HCT116 (cell line): Measurements from ENCODE around the gene COG5. TPM values are rescaled to one million over a fixed set of nuclear protein-coding genes. Genes with fewer than 3 reads are reported as not detected.
A peak's percentile ranks its signal among the peaks of the same experiment; 100 is the strongest.

ENCODE experiments used
- ATAC-seq: fragments of 200-7000 bp; cut with Tn5 transposase; 2 replicates; pipeline ENCODE4 v1.9.1; 2020; ENCODE audit warnings: mild to moderate bottlenecking, moderate library complexity
- BruUV-seq: library from RNA; stranded (reverse); fragments of 400-500 nt; replicated peaks from 2 replicates; lab custom pipeline; 2021; lab: Mats Ljungman, UMichigan
- CTCF ChIA-PET: fragments of 300-600 bp; sonication (Branson Sonifier 250); formaldehyde crosslinking; loops from one replicate; lab custom pipeline; 2021; ENCODE audit warnings: antibody characterized with exemption; lab: Charles Lee
- POLR2A ChIA-PET: fragments of 300-600, 350-600 bp; sonication (Branson Sonifier 250); formaldehyde crosslinking; loops from one replicate; lab custom pipeline; 2021; ENCODE audit warnings: antibody characterized with exemption; lab: Charles Lee
- RAD21 ChIA-PET, 2 experiments: fragments of 300-600 bp; sonication (Branson Sonifier 250); formaldehyde crosslinking; loops; one replicate each; lab custom pipeline; 2023; ENCODE audit warnings: low total read pairs in 2 of 2; ENCODE audit not compliant: uncharacterized antibody in 2 of 2, unreplicated experiment in 2 of 2, low non-redundant PET in 1 of 2; lab: Charles Lee
- DNase-seq: peaks from one replicate; pipeline ENCODE4 v3.0.0-alpha.2; 2010; ENCODE audit warnings: low read depth, low spot score
- H2AFZ ChIP-seq: fragments of 200-600 bp; shearing (Covaris generic), sonication (generic); 2 replicates; pipeline ENCODE4 v1.6.1; 2017; ENCODE audit warnings: low read depth, mixed run types, mixed read lengths, antibody characterized with exemption, low read length; ENCODE audit not compliant: poor library complexity, severe bottlenecking
- H3K27ac ChIP-seq: 2 replicates; pipeline ENCODE4 v1.5.1; 2012; ENCODE audit warnings: low read depth, low read length
- H3K27me3 ChIP-seq: fragments of 200-600 bp; sonication (generic); 2 replicates; pipeline ENCODE4 v1.6.1; 2016; ENCODE audit warnings: mixed run types, low read length, mixed read lengths; ENCODE audit not compliant: insufficient read depth
- H3K36me3 ChIP-seq, 2 experiments: fragments of 200-500 bp in 1 of 2; fragments of 200-600 bp in 1 of 2; sonication (Bioruptor generic) in 1 of 2; sonication (generic) in 1 of 2; 2 replicates each; pipeline versions ENCODE4 v1.5.1 to v1.6.1; 2014 to 2016; ENCODE audit warnings: low read length in 2 of 2, inconsistent platforms in 1 of 2, mixed read lengths in 1 of 2, mixed run types in 1 of 2; ENCODE audit not compliant: insufficient read depth in 2 of 2, control insufficient read depth in 1 of 2
- H3K4me1 ChIP-seq, 2 experiments: fragments of 200-600 bp in 1 of 2; sonication (generic) in 1 of 2; 2 replicates each; pipeline versions ENCODE4 v1.5.1 to v1.6.1; 2012 to 2017; ENCODE audit warnings: low read length in 2 of 2, inconsistent platforms in 1 of 2, mild to moderate bottlenecking in 1 of 2, mixed read lengths in 1 of 2, mixed run types in 1 of 2, moderate library complexity in 1 of 2; ENCODE audit not compliant: insufficient read depth in 2 of 2, control insufficient read depth in 1 of 2
- H3K4me2 ChIP-seq: fragments of 200-600 bp; sonication (generic); 2 replicates; pipeline ENCODE4 v1.6.1; 2017; ENCODE audit warnings: mixed run types, low read length, mixed read lengths
- H3K4me3 ChIP-seq, 2 experiments: fragments of 200-600 bp in 1 of 2; sonication (generic) in 1 of 2; replicated peaks in 1 of 2; 2 replicates each; pipeline ENCODE4 v1.5.1; 2011 to 2016; ENCODE audit warnings: low read length in 2 of 2, control low read depth in 1 of 2, low read depth in 1 of 2, mild to moderate bottlenecking in 1 of 2, mixed read lengths in 1 of 2, mixed run types in 1 of 2
- H3K79me2 ChIP-seq: fragments of 200-600 bp; sonication (generic); 2 replicates; pipeline ENCODE4 v1.6.1; 2017; ENCODE audit warnings: mild to moderate bottlenecking, mixed run types, low read length, moderate library complexity, mixed read lengths; ENCODE audit not compliant: insufficient read depth
- H3K9ac ChIP-seq: fragments of 200-600 bp; sonication (generic); 2 replicates; pipeline ENCODE4 v1.6.1; 2016; ENCODE audit warnings: low read length, mixed read lengths
- H3K9me2 ChIP-seq: fragments of 200-600 bp; sonication (generic), shearing (Covaris generic); 2 replicates; pipeline ENCODE4 v1.6.1; 2017; ENCODE audit warnings: mixed run types, mild to moderate bottlenecking, moderate library complexity; ENCODE audit not compliant: insufficient read depth
- H3K9me3 ChIP-seq, 2 experiments: fragments of 200-500 bp in 1 of 2; fragments of 200-600 bp in 1 of 2; sonication (Bioruptor generic) in 1 of 2; sonication (generic) in 1 of 2; 2 replicates each; pipeline ENCODE4 v1.6.1; 2014 to 2017; ENCODE audit warnings: low read length in 2 of 2, mixed read lengths in 2 of 2, inconsistent platforms in 1 of 2, low read depth in 1 of 2, mild to moderate bottlenecking in 1 of 2, mixed run types in 1 of 2, moderate library complexity in 1 of 2; ENCODE audit not compliant: control insufficient read depth in 1 of 2, insufficient read depth in 1 of 2
- H4K20me1 ChIP-seq: fragments of 200-600 bp; sonication (generic), shearing (Covaris generic); 2 replicates; pipeline ENCODE4 v1.6.1; 2017; ENCODE audit warnings: mixed run types, mild to moderate bottlenecking, moderate library complexity; ENCODE audit not compliant: insufficient read depth
- CBX3 ChIP-seq: IDR thresholded peaks from 2 replicates; pipeline ENCODE4 v1.6.1; 2012; ENCODE audit warnings: low read depth
- CEBPB ChIP-seq: IDR thresholded peaks from 2 replicates; pipeline ENCODE4 v1.6.1; 2012; ENCODE audit warnings: low read depth
- CTCF ChIP-seq, 3 experiments: fragments of 200-600 bp in 1 of 3; sonication (generic) in 1 of 3; IDR thresholded peaks in 2 of 3; conservative IDR thresholded peaks in 1 of 3; 2 replicates each; pipeline ENCODE4 v1.5.1; 2012 to 2017; ENCODE audit warnings: low read depth in 2 of 3, low read length in 2 of 3, antibody characterized with exemption in 1 of 3, borderline replicate concordance in 1 of 3, control low read depth in 1 of 3, mild to moderate bottlenecking in 1 of 3, mixed read lengths in 1 of 3, mixed run types in 1 of 3, moderate library complexity in 1 of 3; ENCODE audit not compliant: insufficient read depth in 1 of 3
- EGR1 ChIP-seq: IDR thresholded peaks from 2 replicates; pipeline ENCODE4 v1.6.1; 2012; ENCODE audit warnings: low read depth
- ELF1 ChIP-seq: IDR thresholded peaks from 2 replicates; pipeline ENCODE4 v1.6.1; 2012; ENCODE audit warnings: low read depth, borderline replicate concordance
- EZH2phosphoT487 ChIP-seq: fragments of 200-600 bp; IDR thresholded peaks from 2 replicates; pipeline ENCODE4 v1.6.1; 2018; ENCODE audit warnings: antibody characterized with exemption, borderline replicate concordance
- FOSL1 ChIP-seq: IDR thresholded peaks from 2 replicates; pipeline ENCODE4 v1.6.1; 2012; ENCODE audit warnings: low read depth
- JUND ChIP-seq: IDR thresholded peaks from 2 replicates; pipeline ENCODE4 v1.6.1; 2012
- MAX ChIP-seq: IDR thresholded peaks from 2 replicates; pipeline ENCODE4 v1.6.1; 2012
- POLR2A ChIP-seq: IDR thresholded peaks from 2 replicates; pipeline ENCODE4 v1.7.0; 2011; ENCODE audit warnings: borderline replicate concordance; ENCODE audit not compliant: insufficient read depth, insufficient read length; ENCODE audit errors: extremely low read depth
- POLR2AphosphoS5 ChIP-seq: IDR thresholded peaks from 2 replicates; pipeline ENCODE4 v1.6.1; 2011; ENCODE audit warnings: mild to moderate bottlenecking, low read depth, low read length, moderate library complexity
- RAD21 ChIP-seq: IDR thresholded peaks from 2 replicates; pipeline ENCODE4 v1.6.1; 2012; ENCODE audit warnings: low read depth, mild to moderate bottlenecking
- SP1 ChIP-seq: IDR thresholded peaks from 2 replicates; pipeline ENCODE4 v1.6.1; 2012; ENCODE audit warnings: low read depth
- TCF7L2 ChIP-seq: IDR thresholded peaks from 2 replicates; pipeline ENCODE4 v1.7.0; 2011; ENCODE audit warnings: borderline replicate concordance, inconsistent platforms; ENCODE audit not compliant: insufficient read depth, insufficient read length; ENCODE audit errors: extremely low read depth
- ZNF274 ChIP-seq: fragments of 200-500 bp; sonication (Bioruptor generic); IDR thresholded peaks from 2 replicates; pipeline ENCODE4 v1.6.1; 2014; ENCODE audit warnings: mild to moderate bottlenecking, low read depth, low read length, inconsistent platforms
- intact Hi-C: fragments of 100-400 bp; cut with micrococcal nuclease; formaldehyde crosslinking; loops from 2 replicates; pipeline ENCODE4 v1.10.0; 2022
- total RNA-seq: library from RNA; stranded (reverse); gene quantifications from one replicate; pipeline ENCODE4 v1.2.1, GENCODE V29; 2021; ENCODE audit not compliant: unreplicated experiment

The COG5 gene
- total RNA-seq, 1 experiment from 2014 or later: 30.7 TPM

GRCh38 chr7:107179326-107180164, 384.2 kb downstream of the COG5 start:
- ATAC-seq: peak; percentile 83
- BruUV-seq: no TSS peak
- ChIA-PET POLR2A (interaction anchor here (1.0 to 1.8 kb wide), 2 partner anchors 10 to 12 kb away, joined by 3 to 11 read pairs; partner anchors contain the start of gene HBP1), RAD21 (no interaction called here), CTCF (interaction anchor here (1.2 to 1.4 kb wide), 2 partner anchors 33 to 386 kb away, joined by 4 to 6 read pairs; no protein-coding TSS in a partner anchor)
- Histone ChIP-seq H3K9me2 (no peaks in the 10 kb centered on the region), H3K4me3 (peak overlapping the region in 1 of 2 experiments; percentile 7; a peak in 2 of 4 replicates), H3K36me3 (peaks cover 0 to 19% of the 10 kb centered on the region in 2 experiments; a peak in 2 of 4 replicates), H3K79me2 (peaks cover 21% of the 10 kb centered on the region), H3K9me3 (no peaks in the 10 kb centered on the region), H4K20me1 (no peaks in the 10 kb centered on the region), H3K4me2 (peak overlapping the region; percentile 60), H2AFZ (no peak overlapping the region), H3K27ac (peak overlapping the region; percentile 81), H3K4me1 (peaks cover 28 to 30% of the 10 kb centered on the region in 2 experiments), H3K9ac (peak overlapping the region; percentile 25; the same call in 1 of the 2 replicates), H3K27me3 (no peaks in the 10 kb centered on the region)
- intact Hi-C loops: no loop called here
- peak; percentile 51 for DNase-seq
- TF ChIP-seq CEBPB: no peak
- TF ChIP-seq MAX: no peak; the same call in 1 of the 2 replicates
- TF ChIP-seq EZH2phosphoT487: no peak
- TF ChIP-seq ZNF274: no peak
- TF ChIP-seq EGR1: peak; percentile 84
- peak; percentile 10; the same call in 1 of the 2 replicates for TF ChIP-seq CBX3
- TF ChIP-seq ELF1: no peak
- no peak for TF ChIP-seq POLR2AphosphoS5
- no peak for TF ChIP-seq CTCF (IDR thresholded peaks at IDR 0.05 in 2 of 3, conservative IDR thresholded peaks at IDR 0.05 in 1 of 3; ENCODE audit: borderline replicate concordance in 1 of 3, insufficient read depth in 1 of 3, low read depth in 2 of 3, low read length in 2 of 3)
- TF ChIP-seq FOSL1: peak; percentile 58; the same call in 1 of the 2 replicates
- TF ChIP-seq TCF7L2: no peak
- no peak for TF ChIP-seq POLR2A
- no peak for TF ChIP-seq RAD21
- peak; percentile 70 for TF ChIP-seq JUND
- 0 out of 2 replicates have a peak, but pooled peaks have one; percentile 5 for TF ChIP-seq SP1
